ENCODE measurements around the gene EFNA1. TPM values are rescaled to one million over a fixed set of nuclear protein-coding genes. Genes with fewer than 3 reads are reported as not detected.

EFNA1 gene
- total RNA-seq, 1 donor from 2014 or later: 1.7 TPM

DNA sequence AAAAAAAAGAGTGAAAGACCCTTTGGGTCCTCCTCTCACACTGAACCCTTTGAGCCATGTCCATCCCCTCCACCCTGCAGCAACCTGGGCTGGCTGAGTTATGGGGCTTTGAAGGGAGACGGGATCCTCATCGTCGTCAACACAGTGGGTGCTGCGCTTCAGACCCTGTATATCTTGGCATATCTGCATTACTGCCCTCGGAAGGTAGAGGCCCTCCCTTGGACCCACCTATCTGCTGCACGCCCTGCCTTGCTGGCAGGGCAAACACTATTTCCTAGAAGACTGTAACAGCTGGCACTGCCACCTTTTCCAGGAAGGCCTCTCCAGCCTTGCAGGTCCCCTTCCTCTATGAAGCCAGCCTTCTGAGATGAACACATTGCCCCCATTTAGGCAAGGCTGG, 9.1 kb downstream of the EFNA1 start:
- Mint-ChIP-seq H3K4me1 (ENCODE audit: low read depth, unreplicated experiment) (peaks cover 3% of the 10 kb centered on the region), H3K36me3 (ENCODE audit: unreplicated experiment) (no peaks in the 10 kb centered on the region), H3K9me3 (ENCODE audit: unreplicated experiment) (peaks cover 4% of the 10 kb centered on the region), H3K4me3 (ENCODE audit: unreplicated experiment) (peak overlapping the region; percentile 100), H3K27me3 (ENCODE audit: unreplicated experiment) (peaks cover 11% of the 10 kb centered on the region), H3K27ac (ENCODE audit: unreplicated experiment) (peak overlapping the region; percentile 77)
- TF ChIP-seq, protein P1, sequence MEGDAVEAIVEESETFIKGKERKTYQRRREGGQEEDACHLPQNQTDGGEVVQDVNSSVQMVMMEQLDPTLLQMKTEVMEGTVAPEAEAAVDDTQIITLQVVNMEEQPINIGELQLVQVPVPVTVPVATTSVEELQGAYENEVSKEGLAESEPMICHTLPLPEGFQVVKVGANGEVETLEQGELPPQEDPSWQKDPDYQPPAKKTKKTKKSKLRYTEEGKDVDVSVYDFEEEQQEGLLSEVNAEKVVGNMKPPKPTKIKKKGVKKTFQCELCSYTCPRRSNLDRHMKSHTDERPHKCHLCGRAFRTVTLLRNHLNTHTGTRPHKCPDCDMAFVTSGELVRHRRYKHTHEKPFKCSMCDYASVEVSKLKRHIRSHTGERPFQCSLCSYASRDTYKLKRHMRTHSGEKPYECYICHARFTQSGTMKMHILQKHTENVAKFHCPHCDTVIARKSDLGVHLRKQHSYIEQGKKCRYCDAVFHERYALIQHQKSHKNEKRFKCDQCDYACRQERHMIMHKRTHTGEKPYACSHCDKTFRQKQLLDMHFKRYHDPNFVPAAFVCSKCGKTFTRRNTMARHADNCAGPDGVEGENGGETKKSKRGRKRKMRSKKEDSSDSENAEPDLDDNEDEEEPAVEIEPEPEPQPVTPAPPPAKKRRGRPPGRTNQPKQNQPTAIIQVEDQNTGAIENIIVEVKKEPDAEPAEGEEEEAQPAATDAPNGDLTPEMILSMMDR (IDR thresholded peaks at IDR 0.05; ENCODE audit: partially characterized antibody, unreplicated experiment): no peak
- no peak for DNase-seq

DNA sequence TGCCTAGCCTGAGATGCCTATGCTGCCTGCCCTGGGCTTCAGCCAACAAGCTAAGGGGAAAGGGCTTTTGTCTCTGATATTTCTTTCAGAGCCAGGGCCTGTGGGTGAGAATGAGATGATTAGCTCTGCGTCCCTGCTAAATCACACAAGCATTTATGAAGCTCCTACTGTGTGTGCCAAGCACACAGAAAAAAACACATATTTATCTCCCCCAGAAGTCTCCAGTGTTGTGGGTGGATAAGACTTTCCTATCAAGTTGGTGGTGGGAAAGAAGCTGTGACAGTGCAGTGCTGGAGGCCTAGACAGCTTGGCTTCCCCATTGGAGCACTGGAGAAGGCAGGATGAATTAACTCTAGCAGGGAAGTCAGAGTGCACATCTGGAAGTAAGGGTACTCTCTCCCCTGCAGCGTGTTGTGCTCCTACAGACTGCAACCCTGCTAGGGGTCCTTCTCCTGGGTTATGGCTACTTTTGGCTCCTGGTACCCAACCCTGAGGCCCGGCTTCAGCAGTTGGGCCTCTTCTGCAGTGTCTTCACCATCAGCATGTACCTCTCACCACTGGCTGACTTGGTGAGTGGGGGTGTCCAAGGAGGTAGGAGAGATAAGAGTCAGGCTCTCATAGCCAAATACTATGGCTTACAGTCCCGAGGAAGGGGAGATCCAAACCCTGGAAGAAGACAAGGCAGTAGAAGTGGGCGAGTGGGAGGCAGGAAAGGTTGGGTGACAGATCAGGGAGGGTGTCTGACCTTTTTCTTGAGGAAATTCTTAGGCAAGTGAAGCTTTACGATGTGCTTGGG, 9.7 kb downstream of the EFNA1 start:
- Mint-ChIP-seq H3K27ac (ENCODE audit: unreplicated experiment) (no peak overlapping the region), H3K4me3 (ENCODE audit: unreplicated experiment) (peak overlapping the region; percentile 100), H3K27me3 (ENCODE audit: unreplicated experiment) (peaks cover 11% of the 10 kb centered on the region), H3K36me3 (ENCODE audit: unreplicated experiment) (no peaks in the 10 kb centered on the region), H3K4me1 (ENCODE audit: low read depth, unreplicated experiment) (peaks cover 3% of the 10 kb centered on the region), H3K9me3 (ENCODE audit: unreplicated experiment) (peaks cover 4% of the 10 kb centered on the region)
- TF ChIP-seq, protein P1 (IDR thresholded peaks at IDR 0.05; ENCODE audit: partially characterized antibody, unreplicated experiment): no peak
- no peak for DNase-seq

DNA sequence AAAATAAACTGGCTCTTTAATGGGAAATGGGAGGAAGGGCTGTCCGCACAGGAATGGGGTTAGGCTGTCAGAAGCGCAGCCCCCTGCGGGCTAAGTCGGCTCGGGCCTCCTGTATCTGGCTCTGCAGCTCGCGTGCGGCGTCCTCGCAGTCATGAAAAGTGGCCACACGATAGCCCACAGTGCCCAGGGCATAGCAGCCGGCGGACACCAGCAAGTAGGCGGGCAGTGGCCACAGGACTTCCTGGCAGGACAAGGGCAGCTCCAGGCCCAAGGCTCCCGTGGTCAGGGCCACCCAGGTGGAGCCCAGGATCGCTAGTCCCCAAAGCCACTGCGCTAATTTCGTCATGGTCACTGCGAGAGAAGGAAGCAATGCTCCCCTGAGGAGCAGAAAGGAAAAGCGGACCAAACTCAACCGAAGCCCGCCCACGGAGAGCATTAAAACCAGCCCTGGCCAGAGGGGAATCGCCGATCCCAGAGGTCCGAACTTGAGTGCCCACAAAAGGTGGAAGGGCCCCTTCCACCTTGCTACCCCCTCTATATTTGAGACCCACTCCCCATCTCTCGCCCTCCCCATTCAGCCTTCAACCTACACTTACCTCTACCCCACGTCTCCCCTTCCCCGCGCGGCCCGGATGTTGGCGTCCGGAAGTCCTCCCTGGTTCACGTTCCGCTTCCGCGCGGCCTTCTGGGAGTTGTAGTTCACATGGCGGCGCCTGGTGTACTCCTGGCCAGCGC, 12.4 kb downstream of the EFNA1 start, which contains the start of gene DPM3:
Gene DPM3 (minus strand): TSS at position 637 of the 735 bp plus-strand sequence. CDS start 291 bp downstream, at position 346.
- H3K36me3 Mint-ChIP-seq (ENCODE audit: unreplicated experiment): no peaks in the 10 kb centered on the region
- peaks cover 2% of the 10 kb centered on the region for H3K9me3 Mint-ChIP-seq (ENCODE audit: unreplicated experiment)
- H3K4me1 Mint-ChIP-seq (ENCODE audit: low read depth, unreplicated experiment): no peaks in the 10 kb centered on the region
- H3K27ac Mint-ChIP-seq (ENCODE audit: unreplicated experiment): peak within 1 kb of the TSS; percentile 64
- TF ChIP-seq, protein P1 (IDR thresholded peaks at IDR 0.05; ENCODE audit: partially characterized antibody, unreplicated experiment): no peak
- DNase-seq: peak; percentile 94
- H3K4me3 Mint-ChIP-seq (ENCODE audit: unreplicated experiment): peak within 1 kb of the TSS; percentile 95
- peaks cover 10% of the 10 kb centered on the region for H3K27me3 Mint-ChIP-seq (ENCODE audit: unreplicated experiment)

DNA sequence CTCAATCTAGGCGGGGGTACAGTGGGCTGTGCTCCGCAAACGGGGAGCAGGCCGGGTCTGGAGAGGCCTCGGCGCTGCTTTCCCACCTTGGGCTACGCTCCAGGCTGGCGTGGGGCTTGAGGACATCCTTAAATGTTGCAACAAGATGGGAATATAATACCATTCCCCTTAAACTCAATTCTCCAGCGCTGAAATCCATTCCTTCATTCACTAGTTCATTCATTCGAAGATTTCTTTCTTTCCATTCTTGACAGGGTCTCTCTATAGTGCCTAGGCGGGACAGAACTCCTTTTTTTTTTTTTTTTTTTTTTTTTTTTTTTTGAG, 12.9 kb downstream of the EFNA1 start:
- peaks cover 6% of the 10 kb centered on the region for H3K27me3 Mint-ChIP-seq (ENCODE audit: unreplicated experiment)
- peak overlapping the region; percentile 95 for H3K4me3 Mint-ChIP-seq (ENCODE audit: unreplicated experiment)
- H3K36me3 Mint-ChIP-seq (ENCODE audit: unreplicated experiment): no peaks in the 10 kb centered on the region

More for the DNA sequence above, 12.9 kb downstream of the EFNA1 start:
- DNase-seq: no peak
- Mint-ChIP-seq H3K4me1 (ENCODE audit: low read depth, unreplicated experiment) (no peaks in the 10 kb centered on the region), H3K9me3 (ENCODE audit: unreplicated experiment) (peaks cover 1% of the 10 kb centered on the region), H3K27ac (ENCODE audit: unreplicated experiment) (no peak overlapping the region)
- TF ChIP-seq, protein P1 (IDR thresholded peaks at IDR 0.05; ENCODE audit: partially characterized antibody, unreplicated experiment): no peak
